IPS DF 4.7 (cell line): Measurements from ENCODE around the gene CNNM4.

Experiments used
- DNase-seq: peaks from one replicate; pipeline ENCODE4 v3.0.0-alpha.2; 2013; ENCODE audit warnings: low spot score; ENCODE audit errors: extremely low read depth

CNNM4 gene

DNA sequence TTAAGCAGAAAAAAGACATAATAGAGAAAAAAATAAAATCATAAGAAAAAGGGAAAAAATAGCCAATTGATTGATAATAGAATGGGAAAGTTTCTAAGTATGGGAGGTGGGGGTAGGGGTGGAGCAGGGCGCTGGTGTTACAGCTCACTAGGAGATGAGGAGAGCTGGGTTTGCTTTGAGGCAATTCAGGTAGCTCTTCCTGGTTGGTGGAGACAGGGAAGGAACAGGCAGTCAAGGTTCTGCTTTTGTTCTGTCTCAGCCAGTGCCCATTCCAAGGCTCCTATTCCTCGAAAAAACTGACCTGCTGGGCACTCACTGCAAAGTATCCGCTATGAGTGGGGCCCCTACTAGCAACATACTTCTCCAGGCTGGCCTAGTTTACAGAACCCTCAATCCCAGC lies 1.7 kb upstream of the CNNM4 start:
- DNase-seq, result no peak

DNA sequence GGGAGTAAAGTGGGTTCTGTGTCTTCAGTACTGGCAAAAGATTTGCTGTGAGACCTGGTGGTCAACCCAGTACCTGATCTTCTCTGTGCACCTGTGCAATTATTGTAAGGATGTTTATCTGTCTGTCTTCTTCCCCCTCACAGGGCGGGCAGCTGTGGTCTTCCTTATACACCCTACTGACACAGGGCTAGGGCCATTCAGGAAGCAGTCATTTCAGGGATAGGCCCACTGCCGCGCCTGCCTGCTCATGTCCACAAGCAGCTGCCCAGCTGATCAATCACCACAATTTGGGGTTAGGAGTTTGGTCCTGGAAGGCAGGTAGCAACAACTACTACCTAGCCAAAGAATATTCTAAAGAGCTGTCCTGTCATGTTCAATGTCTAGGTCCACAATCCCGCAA lies 1.2 kb upstream of the CNNM4 start:
- DNase-seq, result no peak

DNA sequence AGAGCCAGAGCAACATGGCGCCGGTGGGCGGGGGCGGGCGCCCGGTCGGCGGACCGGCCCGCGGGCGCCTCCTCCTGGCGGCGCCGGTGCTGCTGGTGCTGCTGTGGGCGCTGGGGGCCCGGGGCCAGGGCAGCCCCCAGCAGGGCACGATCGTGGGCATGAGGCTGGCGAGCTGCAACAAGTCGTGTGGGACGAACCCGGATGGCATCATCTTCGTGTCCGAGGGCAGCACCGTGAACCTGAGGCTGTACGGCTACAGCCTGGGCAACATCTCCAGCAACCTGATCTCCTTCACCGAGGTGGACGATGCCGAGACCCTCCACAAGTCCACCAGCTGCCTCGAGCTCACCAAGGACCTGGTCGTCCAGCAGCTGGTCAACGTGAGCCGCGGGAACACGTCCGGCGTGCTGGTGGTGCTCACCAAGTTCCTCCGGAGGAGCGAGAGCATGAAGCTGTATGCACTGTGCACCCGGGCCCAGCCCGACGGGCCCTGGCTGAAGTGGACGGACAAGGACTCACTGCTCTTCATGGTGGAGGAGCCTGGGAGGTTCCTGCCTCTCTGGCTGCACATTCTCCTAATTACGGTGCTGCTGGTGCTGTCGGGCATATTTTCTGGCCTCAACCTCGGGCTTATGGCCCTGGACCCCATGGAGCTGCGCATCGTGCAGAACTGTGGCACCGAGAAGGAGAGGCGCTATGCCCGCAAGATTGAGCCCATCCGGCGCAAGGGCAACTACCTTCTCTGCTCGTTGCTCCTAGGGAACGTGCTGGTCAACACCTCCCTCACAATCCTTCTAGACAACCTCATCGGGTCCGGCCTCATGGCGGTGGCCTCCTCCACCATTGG lies 507 bp downstream of the CNNM4 start:
- DNase-seq, result no peak

DNA sequence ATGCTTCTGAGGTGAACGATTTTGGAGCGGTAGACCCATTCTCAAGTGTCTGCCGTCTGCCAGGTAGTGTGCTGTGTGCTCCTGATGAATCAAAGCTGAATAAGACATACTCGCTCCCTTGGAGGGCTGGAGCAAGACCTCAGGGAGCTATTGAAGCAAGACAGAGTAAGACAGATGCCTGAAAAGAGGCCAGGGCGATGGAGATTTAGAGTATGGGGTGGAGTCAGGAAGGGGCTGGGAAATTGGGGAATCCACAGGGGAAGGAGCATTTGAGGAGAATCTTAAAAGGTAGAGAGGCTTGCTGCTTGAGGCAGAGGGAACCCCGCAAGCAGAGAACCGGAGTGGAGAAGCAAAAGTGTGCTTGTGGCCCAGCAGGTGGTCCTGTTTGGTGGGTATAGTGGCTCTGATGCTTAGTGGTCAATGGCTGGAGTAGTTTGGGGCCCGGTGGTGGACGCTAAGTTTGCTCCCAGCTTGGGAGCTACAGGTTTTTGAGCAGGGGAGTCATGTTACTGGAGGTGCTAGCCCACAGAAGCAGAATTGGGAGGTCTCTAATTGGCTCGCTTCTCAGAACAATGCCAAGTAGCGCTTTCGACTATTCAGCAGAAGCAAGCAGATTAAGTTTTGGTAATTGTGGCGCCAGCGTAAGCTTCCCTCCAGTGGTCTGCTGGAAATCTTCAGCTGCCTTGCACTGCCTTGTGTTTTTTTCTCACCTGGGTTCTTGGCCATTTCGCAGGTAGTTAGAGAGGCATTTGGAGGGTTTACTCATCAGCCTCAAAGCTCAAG lies 2.0 kb downstream of the CNNM4 start:
- DNase-seq, result no peak

DNA sequence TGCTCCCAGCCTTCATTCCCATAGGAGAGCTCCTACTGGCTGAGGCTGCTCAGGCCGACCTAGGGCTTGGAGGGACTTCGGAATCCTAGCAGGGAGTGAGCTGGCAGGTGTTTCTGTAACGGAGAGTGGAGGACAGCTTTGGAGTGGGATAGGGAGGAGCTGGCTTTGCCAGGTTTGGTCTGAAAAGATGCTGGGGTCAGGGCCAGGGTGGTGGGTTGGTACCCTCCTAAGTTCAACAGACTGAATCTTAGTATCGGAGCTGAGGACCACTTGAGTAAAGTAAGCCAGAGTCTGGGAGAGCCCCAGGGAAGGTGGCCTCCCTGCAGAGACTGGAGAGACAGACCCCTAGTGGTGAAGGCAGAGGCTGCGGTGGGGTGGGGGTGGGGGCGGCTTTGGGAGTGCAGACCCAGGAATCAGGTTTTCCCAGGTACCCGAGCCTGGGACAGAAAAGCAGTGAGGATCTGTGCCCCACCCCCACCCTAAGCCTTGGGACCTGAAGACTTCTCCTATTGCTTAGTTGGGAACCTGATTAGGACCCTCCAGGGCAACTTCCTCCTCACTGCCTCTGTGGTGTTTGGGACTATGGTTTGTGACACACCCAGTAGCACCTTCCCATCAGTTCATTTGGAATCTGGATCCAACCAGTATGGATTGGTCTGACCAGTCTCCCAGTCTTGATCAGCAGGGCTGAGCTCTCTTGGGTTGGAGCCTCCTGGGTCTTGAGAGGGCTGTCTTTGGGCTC lies 3.0 kb downstream of the CNNM4 start:
- DNase-seq, result no peak

DNA sequence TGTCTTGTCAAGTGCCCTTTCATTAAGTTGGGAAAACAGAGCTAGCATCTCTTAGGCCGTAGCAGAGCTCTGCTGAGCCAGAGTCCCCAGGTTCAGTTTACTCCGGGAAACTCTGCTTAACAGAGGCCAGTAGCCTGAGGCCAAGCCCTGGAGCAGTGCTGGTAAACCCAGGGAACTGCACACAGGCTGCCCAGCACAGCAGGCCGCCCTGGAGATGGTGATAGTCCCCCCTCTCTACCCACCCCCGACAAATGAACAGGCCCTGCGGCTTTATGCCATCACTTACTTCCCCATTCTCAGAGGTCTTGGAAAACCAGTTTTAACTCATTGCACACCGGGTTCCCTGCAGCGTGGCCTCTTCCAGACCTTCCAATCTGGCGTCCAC lies 3.5 kb downstream of the CNNM4 start:
- DNase-seq, result no peak

DNA sequence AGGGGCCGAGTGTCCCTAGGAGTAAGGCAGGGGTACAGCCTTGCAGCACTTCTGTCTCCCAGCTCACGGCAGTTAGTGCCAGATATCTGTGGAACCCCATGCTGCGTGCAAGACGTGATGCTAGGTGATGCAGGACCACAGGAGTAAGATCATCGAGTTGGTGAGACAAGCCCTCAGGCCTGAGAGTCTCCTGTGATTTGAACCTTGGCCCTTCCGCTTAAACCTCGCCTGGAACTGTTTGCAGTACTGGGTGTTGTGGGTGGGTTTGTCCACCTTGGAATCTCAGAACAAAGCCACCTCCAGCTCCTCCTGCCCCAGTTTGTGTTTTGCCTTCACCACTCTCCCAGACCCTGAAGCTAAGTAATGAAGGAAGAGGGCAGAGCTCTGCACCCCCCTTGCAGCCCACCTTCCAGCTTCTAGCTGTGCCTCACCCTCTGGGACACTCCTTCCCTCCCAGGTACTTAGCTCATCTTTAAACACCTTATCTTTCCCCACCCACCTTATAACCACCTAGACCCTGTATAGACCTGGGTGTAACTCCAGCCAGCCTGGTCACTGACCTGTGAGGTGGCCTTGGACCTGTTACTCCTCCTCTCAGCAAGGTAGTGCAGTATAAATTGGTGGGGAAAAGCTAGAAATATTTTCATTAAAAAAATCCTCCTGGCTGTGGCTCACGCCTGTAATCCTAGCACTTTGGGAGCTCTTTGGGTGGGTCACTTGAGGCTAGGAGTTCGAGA lies 6.6 kb downstream of the CNNM4 start:
- no peak for DNase-seq

DNA sequence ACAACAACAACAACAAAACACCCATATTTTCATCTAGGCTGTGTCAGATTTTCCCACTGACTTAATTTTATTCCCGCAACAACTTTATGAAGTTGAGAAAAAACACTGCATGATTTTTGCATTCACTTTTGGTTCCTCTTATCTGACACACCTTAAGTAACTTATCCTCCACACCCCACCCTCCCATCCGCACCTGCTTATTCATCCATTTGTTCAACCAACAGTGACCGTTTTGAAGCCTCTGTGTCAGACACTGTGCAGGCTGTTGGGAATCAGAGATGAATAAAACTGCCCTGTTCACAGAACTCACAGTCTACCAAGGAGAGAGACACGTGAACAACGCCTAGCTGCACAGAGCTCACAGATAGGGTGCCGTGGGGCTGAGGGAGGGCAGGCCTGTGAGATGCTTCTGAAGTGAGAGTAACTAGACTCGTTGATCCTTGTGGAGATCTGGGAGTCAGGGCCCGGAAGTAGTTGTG lies 7.4 kb downstream of the CNNM4 start:
- no peak for DNase-seq

DNA sequence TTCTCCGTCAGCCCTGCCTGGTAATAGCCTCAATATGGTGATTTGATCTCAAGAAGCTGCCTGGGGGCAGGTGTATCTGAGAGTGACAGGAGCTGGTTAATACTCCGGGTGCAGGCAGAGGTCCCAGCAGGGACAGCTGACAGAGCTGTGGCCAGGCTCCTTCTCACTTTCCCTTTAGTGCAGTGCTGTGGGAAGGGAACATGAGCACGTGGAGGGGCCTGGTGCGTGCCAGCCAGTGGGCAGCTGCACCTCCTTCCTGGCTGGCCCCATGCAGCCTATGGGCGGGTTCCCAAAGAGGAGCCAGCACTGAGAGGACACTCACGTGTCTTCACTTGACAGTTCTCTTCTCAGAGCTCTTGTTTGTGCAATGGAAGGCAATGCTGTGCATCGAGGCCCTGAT lies 9.1 kb downstream of the CNNM4 start:
- no peak for DNase-seq

DNA sequence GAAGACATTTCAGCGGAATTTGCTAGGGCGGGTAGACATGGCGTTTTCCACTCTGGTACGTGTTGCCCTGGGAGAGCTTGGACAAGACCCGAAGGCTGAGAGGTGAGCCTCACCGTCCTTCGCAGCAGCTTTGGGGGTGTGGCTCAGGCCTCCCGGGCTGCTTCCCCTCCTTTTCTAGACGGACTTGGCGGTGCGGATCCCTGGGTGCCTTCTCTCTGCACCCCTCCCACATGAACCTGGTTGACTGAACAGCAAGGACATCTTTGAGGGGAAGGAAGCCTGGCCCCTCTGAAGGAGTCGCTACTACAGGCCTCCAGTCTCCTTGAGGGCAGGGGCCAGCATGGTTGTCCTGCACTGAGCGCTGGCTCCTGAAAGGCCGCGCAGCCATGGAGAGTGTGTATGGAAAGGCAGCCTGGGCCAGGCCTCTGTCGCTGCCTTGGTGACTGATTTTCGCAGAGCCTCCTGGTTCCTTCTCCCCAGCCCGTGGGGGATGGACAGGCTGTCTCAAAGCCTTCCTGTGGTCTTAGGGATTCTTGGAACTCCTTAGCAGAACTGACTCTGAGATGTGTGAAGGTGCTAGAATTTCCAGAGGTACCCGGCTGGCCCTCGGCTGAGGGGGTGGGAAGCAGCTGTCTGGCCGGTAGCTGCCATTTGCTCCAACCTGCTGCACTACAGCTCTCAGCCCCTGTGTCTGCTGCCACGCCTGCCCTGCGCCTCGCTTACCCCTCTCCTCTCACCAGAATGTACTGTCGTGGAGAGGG lies 9.9 kb downstream of the CNNM4 start:
- no peak for DNase-seq

DNA sequence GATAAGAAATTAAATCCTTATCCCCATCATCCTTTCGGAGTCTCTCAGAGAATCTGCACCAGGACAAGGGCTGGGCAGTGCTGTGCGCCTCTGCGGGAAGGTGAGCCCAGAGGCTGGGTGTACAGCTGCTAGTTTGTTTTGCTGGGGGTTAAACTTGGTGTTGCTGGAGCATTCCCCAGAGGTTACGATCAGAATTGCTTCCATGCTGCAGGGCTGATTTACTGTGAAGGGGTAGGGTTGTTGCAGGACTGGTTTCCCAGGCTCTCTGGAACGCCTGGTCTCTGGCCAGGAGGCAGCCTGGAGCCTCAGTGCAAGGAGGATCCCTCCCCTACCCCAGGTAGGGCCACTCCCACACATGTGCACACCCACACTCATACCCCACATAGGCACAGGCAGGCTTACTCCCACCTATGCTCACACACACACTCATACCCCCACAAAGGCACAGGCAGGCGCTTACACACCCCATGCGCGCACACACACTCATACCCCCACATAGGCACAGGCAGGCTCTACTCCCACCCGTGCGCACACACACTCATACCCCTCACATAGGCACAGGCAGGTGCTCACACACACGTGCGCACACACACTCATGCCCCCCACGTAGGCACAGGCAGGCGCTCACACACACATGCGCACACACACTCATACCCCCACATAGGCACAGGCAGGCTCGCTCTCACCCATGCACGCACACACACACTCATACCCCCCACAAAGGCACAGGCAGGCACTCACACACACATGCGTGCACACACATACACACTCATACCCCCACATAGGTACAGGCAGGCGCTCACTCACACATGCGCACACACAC lies 11.3 kb downstream of the CNNM4 start:
- no peak for DNase-seq

DNA sequence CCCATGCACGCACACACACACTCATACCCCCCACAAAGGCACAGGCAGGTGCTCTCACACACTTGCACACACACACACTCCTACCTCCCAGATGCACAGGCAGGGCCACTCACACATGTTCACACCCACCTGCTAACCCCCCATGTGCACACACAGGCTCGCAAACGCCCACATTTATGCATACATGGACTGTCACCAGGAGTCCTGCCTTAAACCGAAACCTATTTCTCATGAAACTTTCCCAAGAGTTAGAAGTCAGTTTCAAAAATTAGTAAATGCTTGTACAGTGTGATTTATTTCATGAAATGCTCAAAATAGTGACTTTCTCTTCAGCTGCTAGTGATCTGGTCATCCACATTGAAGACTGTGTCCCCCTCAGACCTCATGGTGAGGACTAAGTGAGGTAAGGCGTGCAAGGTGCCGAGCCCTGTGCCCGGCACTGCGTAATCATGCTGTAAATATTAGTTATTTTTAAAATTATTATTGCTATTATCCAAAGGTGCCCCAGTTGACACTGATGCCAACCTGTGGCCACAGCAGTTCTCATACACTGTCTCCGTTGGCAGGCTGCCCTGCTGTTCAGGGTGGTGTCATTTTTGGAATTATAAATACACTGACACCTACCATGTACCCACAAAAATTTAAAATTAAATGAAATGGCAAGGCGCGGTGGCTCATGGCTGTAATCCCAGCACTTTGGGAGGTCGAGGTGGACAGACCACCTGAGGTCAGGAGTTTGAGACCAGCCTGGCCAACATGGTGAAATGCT lies 12.4 kb downstream of the CNNM4 start:
- DNase-seq, result no peak

DNA sequence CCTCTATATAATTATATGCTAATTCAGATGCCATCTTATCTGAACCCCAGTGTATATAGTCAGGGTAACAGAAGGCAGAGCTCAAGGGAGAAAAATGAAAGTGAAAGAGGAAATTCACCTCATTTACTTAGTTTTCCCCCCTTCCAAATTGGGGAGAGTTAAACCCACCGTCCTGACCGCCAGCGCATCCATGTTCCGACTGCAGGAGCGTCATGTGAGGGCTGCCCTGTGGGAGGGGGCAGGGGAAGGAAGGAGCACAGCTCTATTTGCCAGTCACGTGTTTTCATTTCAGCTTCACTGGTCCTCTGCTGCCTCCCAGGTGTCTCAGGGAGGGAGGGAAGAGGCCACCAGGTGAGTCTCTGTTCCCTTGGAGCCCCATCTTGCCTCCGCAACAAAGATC lies 13.2 kb downstream of the CNNM4 start:
- no peak for DNase-seq

DNA sequence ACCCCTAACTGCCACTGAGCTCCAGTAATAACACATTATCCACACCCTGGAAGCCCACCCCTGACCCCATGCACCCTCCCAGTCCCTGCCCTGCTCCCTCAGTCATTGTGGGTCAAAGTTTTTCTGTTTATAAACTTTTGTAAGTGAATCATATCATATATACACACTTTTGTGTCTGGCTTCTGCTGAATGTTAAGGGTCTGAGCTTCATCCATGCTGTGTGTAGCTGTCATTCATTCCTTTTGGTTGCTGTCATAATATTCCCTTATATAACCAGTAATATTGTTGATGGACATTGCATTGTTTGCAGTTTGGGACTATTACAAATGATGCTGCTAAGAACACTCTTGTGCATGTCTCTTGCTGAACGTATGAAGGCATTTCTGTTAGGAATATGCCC lies 14.5 kb downstream of the CNNM4 start:
- no peak for DNase-seq

DNA sequence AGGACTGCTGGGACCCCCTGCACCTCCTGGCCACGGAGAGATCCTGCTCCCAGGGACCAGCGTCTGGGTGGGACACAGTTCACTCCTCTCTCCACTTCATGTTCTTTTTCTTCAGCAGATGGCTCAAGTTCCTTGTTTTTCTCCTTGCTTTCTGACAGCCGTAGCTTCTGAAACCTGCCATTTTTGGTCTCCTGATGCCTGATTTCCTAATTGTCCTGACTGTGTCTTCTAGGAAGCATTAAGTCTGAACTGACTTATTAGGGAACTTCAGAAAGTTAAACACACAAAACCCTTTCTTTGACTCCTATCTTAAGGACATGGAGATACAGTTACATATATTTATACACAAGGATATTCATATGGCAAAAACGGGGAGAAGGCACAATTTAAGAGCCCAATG lies 22.7 kb downstream of the CNNM4 start:
- DNase-seq, result no peak

DNA sequence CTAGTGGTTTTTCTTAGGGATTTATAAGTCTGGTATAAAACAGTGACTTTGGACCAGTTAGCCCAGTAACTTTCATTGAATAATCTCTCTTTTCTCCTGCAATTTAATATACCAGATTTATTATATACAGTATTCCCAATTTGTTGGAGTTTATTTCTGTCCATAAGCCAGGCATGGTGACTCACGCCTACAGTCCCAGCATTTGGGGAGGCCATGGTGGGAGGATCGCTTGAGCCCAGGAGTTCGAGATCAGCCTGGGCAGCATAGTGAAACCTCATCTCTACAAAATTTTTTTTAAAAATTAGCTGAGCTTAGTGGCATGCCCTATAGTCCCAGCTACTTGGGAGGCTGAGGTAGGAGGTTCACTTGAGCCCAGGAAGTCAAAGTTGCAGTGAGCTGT lies 26.7 kb downstream of the CNNM4 start:
- no peak for DNase-seq

DNA sequence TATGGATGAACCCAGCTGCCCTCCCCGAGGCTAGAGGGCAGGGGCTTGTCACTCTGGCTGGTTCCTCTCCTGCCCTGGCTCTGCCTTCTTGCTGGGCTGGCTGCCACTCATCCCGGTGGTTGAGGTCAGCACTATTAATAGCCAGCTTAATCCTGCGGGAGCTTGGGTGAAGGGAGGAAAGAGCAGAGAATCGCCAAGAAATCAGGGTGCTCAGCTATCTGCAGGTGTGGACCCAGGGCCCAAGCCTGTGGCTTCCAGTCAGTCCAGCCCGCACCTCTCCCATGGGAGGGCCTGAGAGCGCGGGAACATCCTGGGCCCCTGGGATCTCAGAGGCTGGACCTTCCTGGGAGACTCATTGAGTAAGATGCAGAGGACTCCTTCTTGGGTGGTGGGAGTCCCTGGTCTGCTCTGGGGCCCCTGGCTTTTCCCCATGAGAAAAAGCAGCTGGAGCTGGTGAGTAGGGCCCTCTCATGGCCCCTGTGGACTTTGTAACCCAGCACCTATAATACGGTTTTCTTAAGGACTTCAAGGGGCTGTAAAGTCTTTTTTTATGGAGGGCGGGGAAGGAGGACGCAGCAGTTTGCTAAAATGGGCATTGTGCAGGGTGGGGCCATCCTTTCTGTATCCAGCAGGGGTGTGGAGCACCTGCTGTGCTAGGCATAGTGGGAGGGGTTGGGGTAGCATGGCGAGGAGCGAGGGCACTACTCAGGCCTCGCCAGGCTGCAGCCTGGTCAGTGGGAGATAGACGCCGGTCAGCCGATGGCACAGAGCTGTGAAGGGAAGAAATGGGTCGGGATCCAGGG lies 27.9 kb downstream of the CNNM4 start:
- no peak for DNase-seq

DNA sequence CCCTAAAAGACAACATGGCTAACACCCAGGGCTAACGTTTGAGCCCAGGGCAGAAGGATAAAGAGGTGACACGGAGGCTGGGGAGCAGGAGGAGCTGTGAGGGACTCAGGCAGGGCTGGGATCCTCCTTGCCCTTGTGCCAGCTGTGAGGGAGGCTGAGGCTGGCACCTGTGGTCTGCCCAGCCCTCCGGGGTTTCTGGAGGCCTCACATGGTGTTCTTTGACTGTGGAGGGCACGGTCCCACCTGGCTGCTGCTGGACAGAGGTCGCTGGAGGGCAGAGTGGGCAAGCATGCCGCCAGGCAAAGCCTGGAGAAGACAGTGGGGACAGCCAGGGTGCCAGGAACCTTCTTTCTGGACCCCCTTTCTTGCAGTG lies 28.5 kb downstream of the CNNM4 start:
- DNase-seq, result no peak
